Measurements from ENCODE around the gene NUDT3. TPM values are rescaled to one million over a fixed set of nuclear protein-coding genes. Genes with fewer than 3 reads are reported as not detected.
A peak's percentile ranks its signal among the peaks of the same experiment; 100 is the strongest.
"Not testable (repeated sequence)": the region's sequence is repeated elsewhere in the genome, so short reads cannot be mapped to it uniquely, and the experiment has no call there.

NUDT3 gene
- total RNA-seq, 2 experiments from 2014 or later = 8.6 to 13.4 TPM

DNA sequence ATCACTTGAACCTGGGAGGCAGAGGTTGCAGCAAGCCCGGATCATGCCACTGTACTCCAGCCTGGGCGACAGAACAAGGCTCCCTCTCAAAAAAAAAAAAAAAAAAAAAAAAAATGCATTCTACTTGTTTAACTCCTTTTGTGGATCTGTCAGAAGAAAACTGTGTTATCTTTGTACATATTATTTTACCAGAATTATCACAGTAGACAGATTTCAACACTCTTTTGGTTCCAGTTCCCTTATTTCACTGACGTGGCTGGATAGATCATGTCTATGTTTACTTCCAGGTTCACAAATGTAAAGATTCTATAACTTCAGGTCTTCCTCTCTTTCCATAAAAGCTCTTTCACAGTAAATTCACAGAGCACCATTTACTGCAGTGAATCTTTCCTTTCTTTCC, 18.4 kb downstream of the NUDT3 start:
- DNase-seq (no peak), ATAC-seq (no peak)
- Mint-ChIP-seq H3K4me3 (no peak overlapping the region), H3K27ac (no peak overlapping the region), H3K36me3 (peaks cover 11% of the 10 kb centered on the region), H3K4me1 (peaks cover 2% of the 10 kb centered on the region), H3K27me3 (no peaks in the 10 kb centered on the region), H3K9me3 (ENCODE audit: low read depth) (no peaks in the 10 kb centered on the region)
- CTCF ChIA-PET = no interaction called here

DNA sequence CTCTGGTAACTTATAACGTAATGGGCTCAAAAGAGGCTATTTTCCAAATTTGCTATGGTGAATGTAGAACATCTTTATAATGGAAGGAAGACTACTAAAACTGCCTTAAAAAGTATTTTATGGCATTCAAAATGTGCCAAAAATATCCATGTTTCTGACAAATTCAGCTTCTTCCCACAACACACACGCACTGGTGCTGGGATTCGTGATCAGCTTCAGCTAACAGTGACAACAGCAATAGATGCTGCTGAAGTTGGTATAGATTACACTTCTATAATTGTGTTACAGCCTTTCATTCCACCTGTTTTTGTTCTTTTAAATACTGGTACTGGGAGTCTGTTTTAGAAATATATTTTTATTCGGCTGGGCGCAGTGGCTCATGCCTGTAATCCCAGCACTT, 19.0 kb downstream of the NUDT3 start:
- no peak for DNase-seq
- no peak for ATAC-seq
- Mint-ChIP-seq H3K27me3 (no peaks in the 10 kb centered on the region), H3K36me3 (peaks cover 8% of the 10 kb centered on the region), H3K9me3 (ENCODE audit: low read depth) (no peaks in the 10 kb centered on the region), H3K4me3 (no peak overlapping the region), H3K4me1 (peaks cover 2% of the 10 kb centered on the region), H3K27ac (no peak overlapping the region)
- CTCF ChIA-PET = no interaction called here

DNA sequence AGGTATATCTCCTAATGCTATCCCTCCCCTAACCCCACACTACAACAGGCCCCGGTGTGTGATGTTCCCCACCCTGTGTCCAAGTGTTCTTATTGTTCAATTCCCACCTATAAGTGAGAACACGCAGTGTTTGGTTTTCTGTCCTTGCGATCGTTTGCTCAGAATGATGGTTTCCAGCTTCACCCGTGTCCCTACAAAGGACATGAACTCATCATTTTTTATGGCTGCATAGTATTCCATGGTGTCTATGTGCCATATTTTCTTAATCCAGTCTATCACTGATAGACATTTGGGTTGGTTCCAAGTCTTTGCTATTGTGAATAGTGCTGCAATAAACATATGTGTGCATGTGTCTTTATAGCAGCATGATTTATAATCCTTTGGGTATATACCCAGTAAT, 20.6 kb downstream of the NUDT3 start:
- H3K27me3 Mint-ChIP-seq; DNase-seq; H3K4me3 Mint-ChIP-seq; H3K4me1 Mint-ChIP-seq; CTCF ChIA-PET; H3K27ac Mint-ChIP-seq; ATAC-seq; H3K9me3 Mint-ChIP-seq (ENCODE audit: low read depth); H3K36me3 Mint-ChIP-seq: not testable (repeated sequence)

DNA sequence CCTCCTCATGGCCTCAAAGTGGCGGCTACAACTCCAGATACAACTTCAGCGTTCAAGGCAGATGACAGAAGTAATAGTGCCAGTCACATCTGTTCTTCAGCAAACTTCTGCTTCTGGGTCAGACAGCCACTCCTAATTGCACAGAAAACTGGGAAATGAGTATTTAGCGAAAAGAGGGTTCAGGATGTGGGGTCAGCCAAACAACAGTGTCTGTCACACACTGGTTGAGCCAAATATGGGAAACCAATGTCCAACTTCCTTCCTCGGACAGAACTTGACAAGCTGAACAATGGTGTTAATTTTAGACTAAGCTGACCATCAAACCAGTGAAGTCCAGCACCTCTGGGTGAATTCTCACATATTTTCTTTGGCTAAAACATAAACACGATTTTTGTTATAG, 22.1 kb downstream of the NUDT3 start:
- CTCF ChIA-PET = no interaction called here
- Mint-ChIP-seq H3K27me3 (no peaks in the 10 kb centered on the region), H3K4me3 (no peak overlapping the region), H3K27ac (no peak overlapping the region), H3K9me3 (ENCODE audit: low read depth) (no peaks in the 10 kb centered on the region), H3K4me1 (peaks cover 2% of the 10 kb centered on the region), H3K36me3 (peaks cover 7% of the 10 kb centered on the region)
- no peak for ATAC-seq
- DNase-seq = no peak

DNA sequence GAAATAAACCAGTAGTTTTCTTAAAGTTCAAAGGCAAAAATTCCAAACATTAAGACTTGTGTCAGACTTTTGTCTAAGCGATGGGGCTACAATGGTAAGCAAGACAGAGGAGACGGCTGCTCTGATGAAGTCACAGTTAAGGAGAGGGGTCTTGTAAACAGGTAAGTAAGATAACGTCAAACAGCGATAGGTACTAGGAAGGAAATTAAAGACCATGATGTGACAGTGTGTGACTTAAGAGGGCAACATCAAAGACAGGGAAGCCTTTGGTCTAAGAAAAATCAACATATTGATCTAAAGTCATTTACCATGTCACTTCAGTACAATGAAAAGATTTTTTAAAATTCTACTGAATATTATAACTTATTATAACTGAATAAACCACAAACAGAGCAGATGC, 23.1 kb downstream of the NUDT3 start:
- H3K9me3 Mint-ChIP-seq (ENCODE audit: low read depth) = no peaks in the 10 kb centered on the region
- CTCF ChIA-PET = interaction anchor here (1.3 to 1.6 kb wide), 2 partner anchors 26 to 224 kb away, joined by 3 to 4 read pairs; no protein-coding TSS in a partner anchor

DNA sequence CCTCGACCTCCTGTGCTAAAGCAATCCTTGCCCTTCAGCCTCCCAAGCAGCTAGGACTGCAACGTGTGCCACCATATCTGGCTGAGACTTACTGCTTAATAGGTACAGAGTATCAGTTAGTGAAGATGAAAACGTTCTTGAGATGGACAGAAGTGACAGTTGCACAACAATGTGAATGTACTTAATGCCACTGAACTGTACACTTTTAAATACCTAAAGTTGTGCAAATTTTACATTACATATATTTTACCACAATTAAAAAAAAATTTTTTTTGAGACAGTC, 25.9 kb downstream of the NUDT3 start:
- Mint-ChIP-seq H3K4me1 (peaks cover 24% of the 10 kb centered on the region), H3K27ac (no peak overlapping the region)
- no peak for ATAC-seq

More for the DNA sequence above, 23.1 kb downstream of the NUDT3 start:
- Mint-ChIP-seq H3K27me3 (no peaks in the 10 kb centered on the region), H3K4me1 (peaks cover 2% of the 10 kb centered on the region), H3K27ac (no peak overlapping the region), H3K36me3 (peaks cover 7% of the 10 kb centered on the region), H3K4me3 (no peak overlapping the region)
- no peak for DNase-seq
- no peak for ATAC-seq

DNA sequence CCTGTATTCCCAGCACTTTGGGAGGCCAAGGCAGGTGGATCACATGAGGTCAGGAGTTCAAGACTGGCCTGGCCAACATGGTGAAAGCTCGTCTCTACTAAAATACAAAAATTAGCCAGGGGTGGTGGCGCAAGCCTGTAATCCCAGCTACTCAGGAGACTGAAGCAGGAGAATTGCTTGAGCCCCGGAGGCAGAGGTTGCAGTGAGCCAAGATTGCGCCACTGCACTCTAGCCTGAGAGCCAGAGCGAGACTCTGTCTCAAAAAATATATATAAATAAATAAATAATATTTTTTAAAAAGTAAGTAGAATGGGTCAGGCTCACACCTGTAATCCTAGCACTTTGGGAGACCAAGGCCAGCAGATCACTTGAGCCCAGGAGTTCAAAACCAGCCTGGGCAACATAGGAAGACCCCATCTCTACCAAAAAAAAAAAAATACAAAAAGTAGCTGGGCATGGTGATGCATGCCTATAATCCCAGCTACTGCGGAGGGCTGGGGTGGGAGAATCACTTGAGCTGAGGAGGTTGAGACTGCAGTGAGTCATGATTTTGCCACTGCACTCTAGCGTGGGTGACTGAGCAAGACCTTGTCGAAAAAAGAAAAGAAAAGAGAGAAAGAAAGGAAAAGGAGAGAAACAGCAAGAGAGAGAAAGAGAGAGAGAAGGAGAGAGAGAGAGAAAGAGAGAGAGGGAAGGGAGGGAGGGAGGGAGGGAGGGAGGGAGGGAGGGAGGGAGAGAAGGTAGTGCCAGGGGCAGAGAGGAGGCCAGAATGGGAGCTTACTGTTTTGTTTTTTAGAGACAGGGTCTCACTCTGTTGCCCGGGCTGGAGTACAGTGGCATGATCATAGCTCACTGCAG, 26.5 kb downstream of the NUDT3 start:
- H3K4me1 Mint-ChIP-seq = peaks cover 25% of the 10 kb centered on the region
- CTCF ChIA-PET; H3K27ac Mint-ChIP-seq; ATAC-seq; H3K27me3 Mint-ChIP-seq; H3K4me3 Mint-ChIP-seq; H3K36me3 Mint-ChIP-seq; DNase-seq; H3K9me3 Mint-ChIP-seq (ENCODE audit: low read depth): not testable (repeated sequence)

More for the DNA sequence above, 25.9 kb downstream of the NUDT3 start:
- no peaks in the 10 kb centered on the region for H3K9me3 Mint-ChIP-seq (ENCODE audit: low read depth)
- H3K36me3 Mint-ChIP-seq = peaks cover 2% of the 10 kb centered on the region
- no peak overlapping the region for H3K4me3 Mint-ChIP-seq
- no peak for DNase-seq
- H3K27me3 Mint-ChIP-seq = no peaks in the 10 kb centered on the region
- CTCF ChIA-PET = no interaction called here

DNA sequence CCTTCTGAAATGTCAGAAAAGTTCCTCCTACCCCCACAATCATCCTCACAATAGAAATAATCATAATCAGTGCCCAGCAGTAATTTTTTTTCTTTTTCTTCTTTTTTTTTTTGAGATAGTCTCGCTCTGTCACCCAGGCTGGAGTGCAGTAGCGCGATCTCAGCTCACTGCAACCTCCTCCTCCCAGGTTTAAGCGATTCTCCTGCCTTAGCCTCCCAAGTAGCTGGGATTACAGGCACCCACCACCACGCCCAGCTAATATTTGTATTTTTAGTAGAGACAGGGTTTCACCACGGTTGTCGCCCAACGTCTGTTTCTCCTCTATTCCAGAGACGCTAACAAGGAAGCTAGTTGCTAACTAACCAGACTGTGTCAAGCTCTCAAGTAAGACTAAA, 28.8 kb downstream of the NUDT3 start:
- not testable (repeated sequence) for H3K9me3 Mint-ChIP-seq (ENCODE audit: low read depth); DNase-seq; ATAC-seq; H3K27me3 Mint-ChIP-seq; H3K27ac Mint-ChIP-seq; H3K4me3 Mint-ChIP-seq; H3K36me3 Mint-ChIP-seq
- CTCF ChIA-PET = interaction anchor here (0.8 kb wide), 1 partner anchor 114 kb away, joined by 3 read pairs; no protein-coding TSS in a partner anchor
- H3K4me1 Mint-ChIP-seq = peaks cover 25% of the 10 kb centered on the region

DNA sequence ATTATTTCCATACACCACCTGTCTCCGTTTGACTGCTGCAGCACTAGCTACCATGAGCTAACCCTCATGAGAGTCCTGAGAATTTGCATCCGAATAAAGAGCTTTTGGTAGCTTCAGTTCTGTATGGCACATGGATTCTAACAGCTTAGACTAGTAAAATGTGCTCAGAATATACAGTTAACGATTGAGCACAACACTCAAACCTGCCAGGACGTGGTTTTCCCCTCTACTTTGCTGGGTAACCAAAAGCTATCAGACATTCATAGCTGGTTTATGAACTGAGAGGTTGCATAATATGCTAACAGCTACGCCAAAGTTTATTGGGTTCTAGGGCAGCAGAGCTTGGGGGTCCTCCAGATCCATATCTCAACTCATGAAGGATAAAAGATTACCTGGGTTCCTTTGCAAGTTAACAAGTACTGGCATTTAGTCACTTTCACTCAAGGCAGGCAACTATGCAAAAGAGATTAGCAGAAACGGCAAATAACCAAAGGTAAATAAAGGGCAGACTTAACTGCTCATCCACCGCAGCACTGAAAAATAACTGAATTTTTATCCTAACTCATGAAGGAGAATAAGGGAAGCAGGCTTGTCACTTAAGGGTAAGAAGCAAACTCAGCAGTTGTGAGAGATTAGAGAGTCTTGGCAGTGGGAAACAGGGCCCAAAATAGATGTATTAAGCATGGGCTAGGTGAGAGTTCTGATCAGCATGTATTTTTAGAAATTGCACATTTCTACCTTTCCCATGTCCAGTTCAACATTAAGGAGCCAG, 29.4 kb downstream of the NUDT3 start:
- Mint-ChIP-seq H3K9me3 (ENCODE audit: low read depth) (no peaks in the 10 kb centered on the region), H3K36me3 (peaks cover 2% of the 10 kb centered on the region), H3K4me1 (peaks cover 25% of the 10 kb centered on the region), H3K27me3 (no peaks in the 10 kb centered on the region), H3K27ac (peak overlapping the region; percentile 29), H3K4me3 (no peak overlapping the region)
- ATAC-seq (peak; percentile 79), DNase-seq (peak; percentile 73)
- CTCF ChIA-PET = interaction anchor here (0.8 to 1.1 kb wide), 2 partner anchors 9 to 52 kb away, joined by 3 read pairs; no protein-coding TSS in a partner anchor

DNA sequence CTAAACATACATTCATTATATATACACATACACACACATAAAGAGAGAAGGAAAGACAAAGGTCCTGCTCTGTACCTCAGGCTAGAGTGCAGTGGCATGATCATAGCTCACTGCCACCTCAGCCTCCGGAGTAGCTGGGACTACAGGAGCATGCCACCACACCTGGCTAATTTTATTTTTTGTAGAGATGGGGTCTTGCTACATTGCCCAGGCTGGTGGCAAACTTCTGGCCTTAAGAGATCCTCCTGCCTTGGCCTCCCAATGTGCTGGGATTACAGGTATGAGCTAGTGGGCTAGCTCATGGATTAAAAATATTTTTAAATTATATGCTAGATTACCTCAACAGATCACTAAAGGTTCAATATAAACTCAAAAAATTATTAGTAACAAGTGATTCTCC, 30.3 kb downstream of the NUDT3 start:
- Mint-ChIP-seq H3K9me3 (ENCODE audit: low read depth) (no peaks in the 10 kb centered on the region), H3K27me3 (no peaks in the 10 kb centered on the region), H3K27ac (no peak overlapping the region), H3K36me3 (peaks cover 2% of the 10 kb centered on the region), H3K4me3 (no peak overlapping the region), H3K4me1 (peaks cover 25% of the 10 kb centered on the region)
- no peak for DNase-seq
- CTCF ChIA-PET = interaction anchor here (0.8 to 1.1 kb wide), 2 partner anchors 8 to 53 kb away, joined by 3 read pairs; no protein-coding TSS in a partner anchor
- no peak for ATAC-seq

DNA sequence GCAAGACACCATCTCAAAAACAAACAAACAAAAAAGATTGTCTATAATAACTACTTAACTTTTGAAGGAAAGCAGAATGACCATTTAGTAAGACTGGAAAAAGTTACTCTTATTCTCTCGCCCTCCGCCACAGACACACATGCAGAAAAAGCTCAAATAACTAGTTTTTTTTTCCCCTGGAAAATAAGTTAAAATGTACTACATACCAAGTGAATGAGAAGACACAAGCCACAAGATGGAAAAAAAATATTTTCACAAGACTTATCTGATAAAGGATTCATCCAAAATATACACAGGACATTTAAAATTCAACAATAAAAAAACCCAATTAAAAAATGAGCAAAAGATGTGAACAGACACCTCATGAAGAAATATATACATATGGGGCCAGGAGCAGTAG, 31.9 kb downstream of the NUDT3 start:
- Mint-ChIP-seq H3K9me3 (ENCODE audit: low read depth) (no peaks in the 10 kb centered on the region), H3K27me3 (no peaks in the 10 kb centered on the region), H3K4me3 (no peak overlapping the region), H3K27ac (no peak overlapping the region), H3K36me3 (peaks cover 2% of the 10 kb centered on the region), H3K4me1 (peaks cover 25% of the 10 kb centered on the region)
- CTCF ChIA-PET = interaction anchor here (1.4 kb wide), 1 partner anchor 197 kb away, joined by 3 read pairs; no protein-coding TSS in a partner anchor
- ATAC-seq (no peak), DNase-seq (no peak)

DNA sequence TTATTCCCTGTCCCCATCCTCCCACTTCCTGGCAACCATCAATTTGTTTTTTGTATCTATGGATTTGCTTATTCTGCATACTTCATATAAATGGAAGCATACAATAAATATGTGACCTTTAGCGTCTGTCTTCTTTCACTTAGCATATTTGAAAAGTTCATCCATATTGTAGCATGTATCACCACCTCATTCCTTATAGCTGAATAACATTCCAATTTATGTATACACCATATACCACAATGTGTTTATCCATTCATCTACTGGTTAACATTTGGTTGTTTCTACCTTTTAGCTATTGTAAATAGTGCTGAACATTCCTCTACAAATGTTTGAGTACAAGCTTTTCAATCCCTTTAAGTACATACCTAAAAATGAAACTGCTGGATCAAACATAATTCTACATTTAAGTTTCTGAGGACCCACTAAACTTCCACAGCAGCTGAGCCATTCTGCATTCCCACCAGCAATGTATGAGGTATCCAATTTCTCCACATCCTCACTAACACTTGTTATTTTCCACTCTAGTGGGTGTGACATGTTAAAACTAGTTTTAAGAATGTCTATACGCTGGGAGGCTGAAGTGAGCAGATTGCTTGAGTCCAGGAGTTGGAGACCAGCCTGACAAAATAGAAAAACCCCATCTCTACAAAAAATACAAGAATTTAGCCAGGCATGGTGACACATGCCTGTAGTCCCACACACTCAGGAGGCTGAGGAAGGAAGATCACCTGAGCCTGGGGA, 32.9 kb downstream of the NUDT3 start:
- DNase-seq (no peak), ATAC-seq (no peak)
- CTCF ChIA-PET = interaction anchor here (1.4 kb wide), 1 partner anchor 196 kb away, joined by 3 read pairs; no protein-coding TSS in a partner anchor
- Mint-ChIP-seq H3K4me1 (peaks cover 25% of the 10 kb centered on the region), H3K27ac (no peak overlapping the region), H3K9me3 (ENCODE audit: low read depth) (no peaks in the 10 kb centered on the region), H3K4me3 (no peak overlapping the region), H3K36me3 (peaks cover 2% of the 10 kb centered on the region), H3K27me3 (no peaks in the 10 kb centered on the region)

DNA sequence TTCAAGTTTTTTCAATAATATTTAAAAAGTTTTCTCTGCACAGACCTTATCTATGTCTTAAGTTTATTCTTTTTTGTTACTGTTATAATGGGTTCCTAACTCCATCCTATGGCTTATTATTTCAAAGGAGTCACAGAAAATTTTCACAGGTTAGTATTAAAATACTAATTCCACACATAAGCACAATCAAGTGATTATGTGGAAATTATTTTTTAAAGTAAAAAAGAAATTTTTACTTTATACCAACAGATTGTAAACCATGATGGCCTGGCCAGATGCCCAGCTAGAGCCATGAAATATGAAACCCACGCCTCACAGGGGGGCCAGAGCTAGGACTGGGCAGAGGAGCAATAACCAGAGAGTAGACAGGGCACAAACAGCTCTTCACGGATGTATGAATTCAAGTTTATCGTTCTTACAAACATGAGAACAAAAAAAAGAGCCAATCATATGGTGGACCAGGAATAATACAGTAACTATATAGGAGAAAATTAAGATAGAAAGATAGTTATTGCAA, 34.0 kb downstream of the NUDT3 start:
- Mint-ChIP-seq H3K4me3 (no peak overlapping the region), H3K36me3 (peaks cover 2% of the 10 kb centered on the region), H3K9me3 (ENCODE audit: low read depth) (no peaks in the 10 kb centered on the region), H3K4me1 (peaks cover 19% of the 10 kb centered on the region), H3K27me3 (no peaks in the 10 kb centered on the region), H3K27ac (no peak overlapping the region)
- no peak for ATAC-seq
- no peak for DNase-seq
- CTCF ChIA-PET = no interaction called here
